PFSK-1 (cell line): Measurements from ENCODE around the gene FJX1.
A peak's percentile ranks its signal among the peaks of the same experiment; 100 is the strongest.

ENCODE experiments used
- FOXP2 ChIP-seq: optimal IDR thresholded peaks from 2 replicates; pipeline ENCODE3; 2011; ENCODE audit warnings: borderline replicate concordance, control low read depth, inconsistent platforms; ENCODE audit not compliant: insufficient read depth; ENCODE audit errors: extremely low read length, extremely low read depth
- POLR2AphosphoS5 ChIP-seq: IDR thresholded peaks from 2 replicates; pipeline ENCODE4 v1.6.1; 2012; ENCODE audit warnings: low read depth, mild to moderate bottlenecking, control low read depth, low read length, moderate library complexity
- REST ChIP-seq, 2 experiments: IDR thresholded peaks; 2 replicates each; pipeline versions ENCODE4 v1.6.1 to v1.8.0; 2011 to 2012; ENCODE audit warnings: low read depth in 2 of 2, low read length in 2 of 2, control low read depth in 1 of 2, inconsistent platforms in 1 of 2, mild to moderate bottlenecking in 1 of 2, moderate library complexity in 1 of 2; ENCODE audit not compliant: insufficient read depth in 1 of 2
- SIN3A ChIP-seq: IDR thresholded peaks from 2 replicates; pipeline ENCODE4 v1.6.1; 2012; ENCODE audit warnings: mild to moderate bottlenecking, low read length, moderate library complexity, borderline replicate concordance; ENCODE audit not compliant: insufficient read depth
- TAF1 ChIP-seq: IDR thresholded peaks from 2 replicates; pipeline ENCODE4 v1.6.1; 2012; ENCODE audit warnings: low read length, control low read depth, borderline replicate concordance; ENCODE audit not compliant: insufficient read depth

Gene FJX1

GRCh38 chr11:35622070-35622469, 3.8 kb downstream of the FJX1 start:
- TF ChIP-seq REST (IDR thresholded peaks at IDR 0.05; ENCODE audit: insufficient read depth in 1 of 2, low read depth in 2 of 2, low read length in 2 of 2) (0 out of 4 replicates have a peak, but pooled peaks of 1 of the 2 experiments have one; percentile 25), TAF1 (no peak), SIN3A (no peak), FOXP2 (no peak), POLR2AphosphoS5 (no peak)

GRCh38 chr11:35623621-35624168, 5.4 kb downstream of the FJX1 start:
- TF ChIP-seq REST (IDR thresholded peaks at IDR 0.05; ENCODE audit: insufficient read depth in 1 of 2, low read depth in 2 of 2, low read length in 2 of 2): no peak
- TF ChIP-seq TAF1: no peak
- no peak for TF ChIP-seq POLR2AphosphoS5
- no peak for TF ChIP-seq SIN3A
- TF ChIP-seq FOXP2: no peak

GRCh38 chr11:35624316-35624715, 6.1 kb downstream of the FJX1 start:
- TF ChIP-seq POLR2AphosphoS5: no peak
- TF ChIP-seq TAF1: no peak
- no peak for TF ChIP-seq FOXP2
- no peak for TF ChIP-seq SIN3A
- TF ChIP-seq REST (IDR thresholded peaks at IDR 0.05; ENCODE audit: insufficient read depth in 1 of 2, low read depth in 2 of 2, low read length in 2 of 2): no peak

- TF ChIP-seq SIN3A (no peak), FOXP2 (no peak), POLR2AphosphoS5 (no peak), REST (IDR thresholded peaks at IDR 0.05; ENCODE audit: insufficient read depth in 1 of 2, low read depth in 2 of 2, low read length in 2 of 2) (no peak), TAF1 (no peak)
Observed at GRCh38 chr11:35624781-35625180, 6.5 kb downstream of the FJX1 start.
